Prostate gland (tissue), 2 donors: ENCODE measurements around the gene ITGB1.

ENCODE experiments used
- POLR2A ChIP-seq: fragments of 450-650 bp; IDR thresholded peaks from one replicate; pipeline ENCODE4 v1.6.1; 2016; ENCODE audit warnings: antibody characterized with exemption, mild to moderate bottlenecking
- TF ChIP-seq, protein P1 (sequence below), 4 experiments: fragments of 200-600 bp in 2 of 4; fragments of 450-650 bp in 2 of 4; sonication (generic) in 2 of 4; IDR thresholded peaks; 1 replicate in 3 of 4; 2 replicates in 1 of 4; pipeline ENCODE4 v1.5.1; 2016 to 2019; ENCODE audit warnings: antibody characterized with exemption in 4 of 4, mild to moderate bottlenecking in 2 of 4, moderate library complexity in 2 of 4

DNA sequence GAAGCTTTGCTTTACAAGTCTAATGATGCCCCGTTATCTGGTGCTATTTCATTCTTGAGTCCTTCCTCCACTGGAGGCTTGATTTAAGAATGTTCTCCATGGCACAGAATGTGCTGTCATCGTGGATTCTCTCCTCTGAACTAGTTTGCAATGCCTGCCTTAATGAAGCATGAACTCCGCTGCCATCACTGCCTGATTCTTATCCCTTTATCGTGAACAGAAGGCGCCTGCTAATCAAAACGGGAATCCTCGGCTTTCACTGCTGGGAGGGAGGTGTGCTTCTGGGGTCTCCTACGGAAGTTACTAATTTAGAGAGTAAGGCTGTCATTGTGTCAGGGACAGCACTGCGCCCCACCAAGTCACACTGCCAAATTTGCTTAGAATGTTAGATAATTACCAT, 56.2 kb downstream of the ITGB1 start:
- no peak for TF ChIP-seq POLR2A
- TF ChIP-seq, protein P1, sequence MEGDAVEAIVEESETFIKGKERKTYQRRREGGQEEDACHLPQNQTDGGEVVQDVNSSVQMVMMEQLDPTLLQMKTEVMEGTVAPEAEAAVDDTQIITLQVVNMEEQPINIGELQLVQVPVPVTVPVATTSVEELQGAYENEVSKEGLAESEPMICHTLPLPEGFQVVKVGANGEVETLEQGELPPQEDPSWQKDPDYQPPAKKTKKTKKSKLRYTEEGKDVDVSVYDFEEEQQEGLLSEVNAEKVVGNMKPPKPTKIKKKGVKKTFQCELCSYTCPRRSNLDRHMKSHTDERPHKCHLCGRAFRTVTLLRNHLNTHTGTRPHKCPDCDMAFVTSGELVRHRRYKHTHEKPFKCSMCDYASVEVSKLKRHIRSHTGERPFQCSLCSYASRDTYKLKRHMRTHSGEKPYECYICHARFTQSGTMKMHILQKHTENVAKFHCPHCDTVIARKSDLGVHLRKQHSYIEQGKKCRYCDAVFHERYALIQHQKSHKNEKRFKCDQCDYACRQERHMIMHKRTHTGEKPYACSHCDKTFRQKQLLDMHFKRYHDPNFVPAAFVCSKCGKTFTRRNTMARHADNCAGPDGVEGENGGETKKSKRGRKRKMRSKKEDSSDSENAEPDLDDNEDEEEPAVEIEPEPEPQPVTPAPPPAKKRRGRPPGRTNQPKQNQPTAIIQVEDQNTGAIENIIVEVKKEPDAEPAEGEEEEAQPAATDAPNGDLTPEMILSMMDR (IDR thresholded peaks at IDR 0.05) = no peak
